GM12878 (cell line): ENCODE measurements around the gene INHA. TPM values are rescaled to one million over a fixed set of nuclear protein-coding genes. Genes with fewer than 3 reads are reported as not detected.

Experiments
- ATAC-seq: fragments of 200-7000 bp; cut with Tn5 transposase; 3 replicates; pipeline ENCODE4 v1.9.1; 2020; ENCODE audit warnings: mild to moderate bottlenecking, moderate library complexity
- BruUV-seq: library from RNA; stranded (reverse); fragments of 400-500 nt; replicated peaks from 2 replicates; lab custom pipeline; 2021; lab: Mats Ljungman, UMichigan
- CTCF ChIA-PET: fragments of 300-600 bp; sonication (Branson Sonifier 250); formaldehyde crosslinking; extraction: SDS; loops from one replicate; lab custom pipeline; 2021; ENCODE audit warnings: inconsistent platforms; lab: Yijun Ruan, JAX
- POLR2A ChIA-PET: fragments of 350-600 bp; formaldehyde crosslinking; extraction: SDS; loops from one replicate; lab custom pipeline; 2021; ENCODE audit warnings: inconsistent platforms; lab: Charles Lee
- RAD21 ChIA-PET: fragments of 300-600 bp; sonication (Branson Sonifier 250); formaldehyde crosslinking; loops from one replicate; lab custom pipeline; 2023; ENCODE audit warnings: antibody characterized with exemption; ENCODE audit not compliant: unreplicated experiment; lab: Charles Lee
- SMC1A ChIA-PET: fragments of 300-600 bp; sonication (Branson Sonifier 250); formaldehyde crosslinking; loops from one replicate; lab custom pipeline; 2023; ENCODE audit not compliant: unreplicated experiment, uncharacterized antibody; lab: Charles Lee
- DNase-seq: peaks from one replicate; pipeline ENCODE4 v3.0.0-alpha.2; 2011; ENCODE audit warnings: low read depth, low spot score
- FAIRE-seq: peaks from 3 replicates; lab custom pipeline; 2011; peaks lifted over from hg19 to GRCh38; lab: Jason Lieb, UNC
- H2AFZ ChIP-seq: 2 replicates; pipeline ENCODE4 v1.6.0; 2011; ENCODE audit warnings: low read depth, low read length, control low read depth; ENCODE audit not compliant: control insufficient read depth
- H3K27ac ChIP-seq: 2 replicates; pipeline ENCODE4 v1.5.1; 2011; ENCODE audit warnings: control low read depth; ENCODE audit not compliant: control insufficient read depth, insufficient read depth
- H3K27me3 ChIP-seq, 2 experiments: replicated peaks in 1 of 2; 2 replicates each; pipeline versions ENCODE4 v1.6.0 to v1.6.1; 2011; ENCODE audit warnings: low read length in 1 of 2; ENCODE audit not compliant: control insufficient read depth in 2 of 2, insufficient read depth in 2 of 2
- H3K36me3 ChIP-seq, 2 experiments: 2 replicates each; pipeline ENCODE4 v1.5.1; 2011; ENCODE audit warnings: low read length in 1 of 2; ENCODE audit not compliant: control insufficient read depth in 2 of 2, insufficient read depth in 2 of 2
- H3K4me1 ChIP-seq: 2 replicates; pipeline ENCODE4 v1.6.1; 2011; ENCODE audit warnings: mild to moderate bottlenecking, low read length, moderate library complexity, mixed read lengths; ENCODE audit not compliant: control insufficient read depth, insufficient read depth
- H3K4me2 ChIP-seq: 2 replicates; pipeline ENCODE4 v1.6.0; 2011; ENCODE audit warnings: control low read depth; ENCODE audit not compliant: control insufficient read depth, insufficient read depth
- H3K4me3 ChIP-seq: fragments of 200-600 bp; sonication (generic); 2 replicates; pipeline ENCODE4 v1.5.1; 2016
- H3K79me2 ChIP-seq: 2 replicates; pipeline ENCODE4 v1.6.0; 2011; ENCODE audit warnings: low read length; ENCODE audit not compliant: control insufficient read depth, insufficient read depth
- H3K9ac ChIP-seq: 2 replicates; pipeline ENCODE4 v1.8.0; 2011; ENCODE audit warnings: low read length, control low read depth, mixed read lengths; ENCODE audit not compliant: control insufficient read depth, insufficient read depth
- H3K9me3 ChIP-seq: replicated peaks from 3 replicates; pipeline ENCODE4 v1.5.1; 2011; ENCODE audit warnings: mild to moderate bottlenecking, low read length; ENCODE audit not compliant: control insufficient read depth, insufficient read depth
- H4K20me1 ChIP-seq: 2 replicates; pipeline ENCODE4 v1.6.0; 2011; ENCODE audit not compliant: control insufficient read depth, insufficient read depth
- BACH1 ChIP-seq: fragments of 450-650 bp; IDR thresholded peaks from 2 replicates; pipeline ENCODE4 v1.6.1; 2017; ENCODE audit warnings: mild to moderate bottlenecking, borderline replicate concordance
- CBX3 ChIP-seq: fragments of 200-600 bp; sonication (generic); IDR thresholded peaks from 2 replicates; pipeline ENCODE4 v1.6.1; 2016; ENCODE audit warnings: low read depth, borderline replicate concordance
- PAX8 ChIP-seq: fragments of 450-650 bp; IDR thresholded peaks from 2 replicates; pipeline ENCODE4 v1.6.1; 2017; ENCODE audit warnings: mild to moderate bottlenecking, moderate library complexity
- STAT1 ChIP-seq: fragments of 450-650 bp; conservative IDR thresholded peaks from 2 replicates; pipeline ENCODE4 v1.6.1; 2014; ENCODE audit warnings: antibody characterized with exemption, mild to moderate bottlenecking
- SUPT20H ChIP-seq: IDR thresholded peaks from 2 replicates; pipeline ENCODE4 v1.6.1; 2011; ENCODE audit warnings: low read depth, mild to moderate bottlenecking, low read length, moderate library complexity, borderline replicate concordance; ENCODE audit not compliant: control insufficient read depth
- WGBS: methylation state at CpG from one replicate; pipeline ENCODE4 v1.1.6; 2016; ENCODE audit warnings: low lambda C conversion rate; ENCODE audit not compliant: insufficient replicate concordance, insufficient coverage; ENCODE audit errors: missing lambda C conversion rate; 5-methylcytosine and 5-hydroxymethylcytosine counted together
- in situ Hi-C: fragments of 300-500 bp; cut with MboI; formaldehyde crosslinking; loops from 9 replicates; pipeline ENCODE4 v1.14.3; 2018; ENCODE audit warnings: mixed read lengths
- intact Hi-C: fragments of 100-400 bp; cut with micrococcal nuclease; formaldehyde crosslinking; loops from one replicate; pipeline ENCODE4 v1.14.2; 2022; ENCODE audit not compliant: unreplicated experiment
- polyA plus RNA-seq, 11 experiments: library from polyadenylated mRNA; depleted of rRNA in 4 of 11; unstranded in 6 of 11; stranded (reverse) in 5 of 11; fragments of >200 nt; fragmentation: Nextera tagmentation in 4 of 11; fragmentation: Illumina TruSeq in 1 of 11; extraction: Ambion mirVana in 4 of 11; extraction: Trizol in 1 of 11; gene quantifications; 1 replicate in 1 of 11; 2 replicates in 10 of 11; pipeline versions ENCODE4 v1.2.1 to v1.2.3, GENCODE V29; 2011 to 2016; ENCODE audit warnings: inconsistent platforms in 2 of 11, missing spikeins in 2 of 11, low read depth in 1 of 11
- total RNA-seq, 4 experiments: library from RNA; depleted of rRNA in 3 of 4; stranded (reverse); fragments of >200 nt in 3 of 4; fragmentation: Illumina TruSeq in 1 of 4; extraction: Trizol in 1 of 4; gene quantifications; 2 replicates each; pipeline versions ENCODE4 v1.2.1 to v1.2.3, GENCODE V29; 2013 to 2021
- TF ChIP-seq, protein P1 (sequence below): fragments of 450-650 bp; IDR thresholded peaks from 2 replicates; pipeline ENCODE4 v1.6.1; 2016; ENCODE audit warnings: mild to moderate bottlenecking, moderate library complexity, borderline replicate concordance
- TF ChIP-seq, protein P2 (sequence below): fragments of 450-650 bp; IDR thresholded peaks from 2 replicates; pipeline ENCODE4 v1.6.1; 2018; ENCODE audit warnings: mild to moderate bottlenecking, low read depth, moderate library complexity; ENCODE audit not compliant: partially characterized antibody
- TF ChIP-seq, protein P3 (sequence below): IDR thresholded peaks from 2 replicates; pipeline ENCODE4 v1.6.1; 2011; ENCODE audit warnings: mild to moderate bottlenecking, low read depth, low read length, moderate library complexity; ENCODE audit not compliant: insufficient replicate concordance
- TF ChIP-seq, protein P4 (sequence below): fragments of 450-650 bp; IDR thresholded peaks from 2 replicates; pipeline ENCODE4 v1.6.1; 2016; ENCODE audit warnings: mild to moderate bottlenecking

The INHA gene
- total and polyA plus RNA-seq, 10 of the 15 experiments (the other 5 are each of a cell fraction or from before 2014, with no cell fraction given), result not detected

DNA sequence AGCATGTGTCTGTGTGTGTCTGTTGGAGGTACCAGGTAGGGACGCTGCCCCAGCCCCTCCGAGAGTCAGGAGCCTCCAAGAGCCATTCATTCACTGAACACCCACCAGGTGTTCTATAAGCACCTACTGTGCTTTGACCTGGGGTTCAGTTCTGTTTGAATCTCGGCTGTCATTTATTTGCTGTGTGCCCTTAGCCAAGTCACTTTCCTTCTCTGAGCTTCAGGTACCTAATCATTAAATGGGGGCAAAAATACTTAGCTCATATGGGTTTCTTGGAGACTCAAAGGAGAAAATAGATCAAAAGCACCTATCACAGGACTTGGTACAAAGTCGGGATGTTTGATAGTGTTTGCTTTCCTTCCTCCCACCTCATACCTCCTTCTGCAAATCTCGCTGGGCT is 44.6 kb upstream of the INHA start:
- ATAC-seq (no peak), DNase-seq (no peak), FAIRE-seq (no peak)
- Histone ChIP-seq H3K36me3 (no peaks in the 10 kb centered on the region), H3K27me3 (peaks cover 16 to 19% of the 10 kb centered on the region in 2 experiments), H3K4me2 (no peak overlapping the region), H3K27ac (no peak overlapping the region), H3K9me3 (no peaks in the 10 kb centered on the region), H3K4me3 (no peak overlapping the region), H2AFZ (no peak overlapping the region), H3K79me2 (no peaks in the 10 kb centered on the region), H3K4me1 (no peaks in the 10 kb centered on the region), H4K20me1 (no peaks in the 10 kb centered on the region; the same call in 1 of the 2 replicates), H3K9ac (no peak overlapping the region)
- ChIA-PET RAD21 (interaction anchor here (0.8 to 1.5 kb wide), 4 partner anchors 12 to 125 kb away, joined by 3 to 7 read pairs (median 4); a partner anchor contains a TSS), CTCF (interaction anchor here (0.9 to 10.8 kb wide), 7 partner anchors 17 to 125 kb away, joined by 3 to 224 read pairs (median 9); partner anchors contain the start of gene GMPPA), SMC1A (interaction anchor here (1.4 to 4.3 kb wide), 6 partner anchors 9 to 125 kb away, joined by 3 to 41 read pairs (median 8); partner anchors contain the start of gene GMPPA), POLR2A (no interaction called here)
- intact Hi-C loops, result no loop called here
- BruUV-seq, result no TSS peak
- TF ChIP-seq PAX8 (no peak), SUPT20H (no peak), STAT1 (no peak), BACH1 (no peak), CBX3 (no peak)
- TF ChIP-seq, protein P1, sequence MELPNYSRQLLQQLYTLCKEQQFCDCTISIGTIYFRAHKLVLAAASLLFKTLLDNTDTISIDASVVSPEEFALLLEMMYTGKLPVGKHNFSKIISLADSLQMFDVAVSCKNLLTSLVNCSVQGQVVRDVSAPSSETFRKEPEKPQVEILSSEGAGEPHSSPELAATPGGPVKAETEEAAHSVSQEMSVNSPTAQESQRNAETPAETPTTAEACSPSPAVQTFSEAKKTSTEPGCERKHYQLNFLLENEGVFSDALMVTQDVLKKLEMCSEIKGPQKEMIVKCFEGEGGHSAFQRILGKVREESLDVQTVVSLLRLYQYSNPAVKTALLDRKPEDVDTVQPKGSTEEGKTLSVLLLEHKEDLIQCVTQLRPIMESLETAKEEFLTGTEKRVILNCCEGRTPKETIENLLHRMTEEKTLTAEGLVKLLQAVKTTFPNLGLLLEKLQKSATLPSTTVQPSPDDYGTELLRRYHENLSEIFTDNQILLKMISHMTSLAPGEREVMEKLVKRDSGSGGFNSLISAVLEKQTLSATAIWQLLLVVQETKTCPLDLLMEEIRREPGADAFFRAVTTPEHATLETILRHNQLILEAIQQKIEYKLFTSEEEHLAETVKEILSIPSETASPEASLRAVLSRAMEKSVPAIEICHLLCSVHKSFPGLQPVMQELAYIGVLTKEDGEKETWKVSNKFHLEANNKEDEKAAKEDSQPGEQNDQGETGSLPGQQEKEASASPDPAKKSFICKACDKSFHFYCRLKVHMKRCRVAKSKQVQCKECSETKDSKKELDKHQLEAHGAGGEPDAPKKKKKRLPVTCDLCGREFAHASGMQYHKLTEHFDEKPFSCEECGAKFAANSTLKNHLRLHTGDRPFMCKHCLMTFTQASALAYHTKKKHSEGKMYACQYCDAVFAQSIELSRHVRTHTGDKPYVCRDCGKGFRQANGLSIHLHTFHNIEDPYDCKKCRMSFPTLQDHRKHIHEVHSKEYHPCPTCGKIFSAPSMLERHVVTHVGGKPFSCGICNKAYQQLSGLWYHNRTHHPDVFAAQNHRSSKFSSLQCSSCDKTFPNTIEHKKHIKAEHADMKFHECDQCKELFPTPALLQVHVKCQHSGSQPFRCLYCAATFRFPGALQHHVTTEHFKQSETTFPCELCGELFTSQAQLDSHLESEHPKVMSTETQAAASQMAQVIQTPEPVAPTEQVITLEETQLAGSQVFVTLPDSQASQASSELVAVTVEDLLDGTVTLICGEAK, result no peak
- TF ChIP-seq, protein P2, sequence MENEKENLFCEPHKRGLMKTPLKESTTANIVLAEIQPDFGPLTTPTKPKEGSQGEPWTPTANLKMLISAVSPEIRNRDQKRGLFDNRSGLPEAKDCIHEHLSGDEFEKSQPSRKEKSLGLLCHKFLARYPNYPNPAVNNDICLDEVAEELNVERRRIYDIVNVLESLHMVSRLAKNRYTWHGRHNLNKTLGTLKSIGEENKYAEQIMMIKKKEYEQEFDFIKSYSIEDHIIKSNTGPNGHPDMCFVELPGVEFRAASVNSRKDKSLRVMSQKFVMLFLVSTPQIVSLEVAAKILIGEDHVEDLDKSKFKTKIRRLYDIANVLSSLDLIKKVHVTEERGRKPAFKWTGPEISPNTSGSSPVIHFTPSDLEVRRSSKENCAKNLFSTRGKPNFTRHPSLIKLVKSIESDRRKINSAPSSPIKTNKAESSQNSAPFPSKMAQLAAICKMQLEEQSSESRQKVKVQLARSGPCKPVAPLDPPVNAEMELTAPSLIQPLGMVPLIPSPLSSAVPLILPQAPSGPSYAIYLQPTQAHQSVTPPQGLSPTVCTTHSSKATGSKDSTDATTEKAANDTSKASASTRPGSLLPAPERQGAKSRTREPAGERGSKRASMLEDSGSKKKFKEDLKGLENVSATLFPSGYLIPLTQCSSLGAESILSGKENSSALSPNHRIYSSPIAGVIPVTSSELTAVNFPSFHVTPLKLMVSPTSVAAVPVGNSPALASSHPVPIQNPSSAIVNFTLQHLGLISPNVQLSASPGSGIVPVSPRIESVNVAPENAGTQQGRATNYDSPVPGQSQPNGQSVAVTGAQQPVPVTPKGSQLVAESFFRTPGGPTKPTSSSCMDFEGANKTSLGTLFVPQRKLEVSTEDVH, result no peak
- TF ChIP-seq, protein P3, sequence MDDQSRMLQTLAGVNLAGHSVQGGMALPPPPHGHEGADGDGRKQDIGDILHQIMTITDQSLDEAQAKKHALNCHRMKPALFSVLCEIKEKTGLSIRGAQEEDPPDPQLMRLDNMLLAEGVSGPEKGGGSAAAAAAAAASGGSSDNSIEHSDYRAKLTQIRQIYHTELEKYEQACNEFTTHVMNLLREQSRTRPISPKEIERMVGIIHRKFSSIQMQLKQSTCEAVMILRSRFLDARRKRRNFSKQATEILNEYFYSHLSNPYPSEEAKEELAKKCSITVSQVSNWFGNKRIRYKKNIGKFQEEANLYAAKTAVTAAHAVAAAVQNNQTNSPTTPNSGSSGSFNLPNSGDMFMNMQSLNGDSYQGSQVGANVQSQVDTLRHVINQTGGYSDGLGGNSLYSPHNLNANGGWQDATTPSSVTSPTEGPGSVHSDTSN, result no peak
- TF ChIP-seq, protein P4, sequence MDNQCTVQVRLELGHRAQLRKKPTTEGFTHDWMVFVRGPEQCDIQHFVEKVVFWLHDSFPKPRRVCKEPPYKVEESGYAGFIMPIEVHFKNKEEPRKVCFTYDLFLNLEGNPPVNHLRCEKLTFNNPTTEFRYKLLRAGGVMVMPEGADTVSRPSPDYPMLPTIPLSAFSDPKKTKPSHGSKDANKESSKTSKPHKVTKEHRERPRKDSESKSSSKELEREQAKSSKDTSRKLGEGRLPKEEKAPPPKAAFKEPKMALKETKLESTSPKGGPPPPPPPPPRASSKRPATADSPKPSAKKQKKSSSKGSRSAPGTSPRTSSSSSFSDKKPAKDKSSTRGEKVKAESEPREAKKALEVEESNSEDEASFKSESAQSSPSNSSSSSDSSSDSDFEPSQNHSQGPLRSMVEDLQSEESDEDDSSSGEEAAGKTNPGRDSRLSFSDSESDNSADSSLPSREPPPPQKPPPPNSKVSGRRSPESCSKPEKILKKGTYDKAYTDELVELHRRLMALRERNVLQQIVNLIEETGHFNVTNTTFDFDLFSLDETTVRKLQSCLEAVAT, result no peak
- in situ Hi-C loops, result no loop called here
- 3% methylated on average over 5 of the region's 5 CpGs for WGBS
